Pancreas (tissue), 10 donors: ENCODE results near the gene RBFOX1. TPM values are rescaled to one million over a fixed set of nuclear protein-coding genes. Genes with fewer than 3 reads are reported as not detected.

Experiments used
- ATAC-seq, 4 donors: fragments of 200-7000 bp; cut with Tn5 transposase; one replicate each; pipeline versions ENCODE4 v1.8.0 to v1.9.1; 2020; ENCODE audit warnings: mild to moderate bottlenecking in 4 of 4, moderate library complexity in 4 of 4
- DNase-seq, 6 donors: peaks; one replicate each; pipeline ENCODE4 v3.0.0-alpha.2; 2020
- FAIRE-seq: peaks from 2 replicates; lab custom pipeline; 2012; peaks lifted over from hg19 to GRCh38; lab: Jason Lieb, UNC
- H3K27ac ChIP-seq, 4 donors: fragments of 200-600 bp; sonication (generic); 1 replicate in 3 of 4; 2 replicates in 1 of 4; pipeline versions ENCODE4 v1.5.0 to v1.8.0; 2020
- H3K27me3 ChIP-seq, 4 donors: fragments of 200-600 bp; one replicate each; pipeline ENCODE4 v1.8.0; 2021
- H3K36me3 ChIP-seq, 3 donors: fragments of 200-600 bp; sonication (generic) in 1 of 3; one replicate each; pipeline versions ENCODE4 v1.5.0 to v1.8.0; 2020 to 2021
- H3K4me1 ChIP-seq, 3 donors: fragments of 200-600 bp; one replicate each; pipeline ENCODE4 v1.8.0; 2021
- H3K4me3 ChIP-seq, 4 donors: fragments of 200-600 bp; sonication (generic) in 2 of 4; one replicate each; pipeline versions ENCODE4 v1.5.0 to v1.8.0; 2020 to 2021
- H3K9me3 ChIP-seq, 4 donors: fragments of 200-600 bp; one replicate each; pipeline ENCODE4 v1.8.0; 2021
- CTCF ChIP-seq, 4 donors: fragments of 200-600 bp; sonication (generic) in 3 of 4; IDR thresholded peaks; one replicate each; pipeline versions ENCODE4 v1.5.0 to v1.8.0; 2021; ENCODE audit warnings: antibody characterized with exemption in 4 of 4
- WGBS, 2 donors: extraction: QIAGEN DNeasy Blood & Tissue Kit; methylation state at CpG; one replicate each; pipeline ENCODE4 v1.1.7; 2013; 5-methylcytosine and 5-hydroxymethylcytosine counted together
- intact Hi-C, 3 donors: fragments of 100-400 bp; cut with DNase I; formaldehyde crosslinking; loops; one replicate each; pipeline versions ENCODE4 v1.11.1 to v1.14.2; 2022
- polyA plus RNA-seq, 2 donors: library from polyadenylated mRNA; stranded (reverse); fragments of 200-250 nt; gene quantifications; one replicate each; pipeline ENCODE4 v1.2.3, GENCODE V29; 2013
- total RNA-seq, 6 donors: library from RNA; stranded (reverse); fragmentation: NEBNext Ultra II Directional in 4 of 6; extraction: Animal tissue kit (Norgen Biotek cat#: 25700) in 4 of 6; gene quantifications; one replicate each; pipeline versions ENCODE4 v1.2.1 to v1.2.4, GENCODE V29; 2021 to 2023
- donor health status: healthy with polysubstance abuse.
- donor health status: DM: no; HTN: no; CAD: no; lungs with moderate emphysema.
- donor health status: DM: no; HTN: no; CAD: no.
- donor health status: control.
- donor health status: control.
- donor health status: Bipolar disorder and iron deficiency.
- donor health status: DM: yes; HTN: yes; CAD: no.
- donor health status: DM: no; HTN: no; CAD: no.
- donor health status: DM: no; HTN: no; CAD: no.
- donor health status: DM: yes; HTN: yes; CAD: no.

The RBFOX1 gene
- total and polyA plus RNA-seq, 8 donors: 0.12 to 0.28 (median 0.15) TPM; not detected in 3

- WGBS, 2 donors: 50 to 58% methylated on average over 2 of the region's 2 CpGs
- no peak overlapping the region for H3K4me3 ChIP-seq
- H3K36me3 ChIP-seq: no peaks in the 10 kb centered on the region
- no peak overlapping the region for H3K27ac ChIP-seq
- FAIRE-seq: no peak
- no peaks in the 10 kb centered on the region for H3K4me1 ChIP-seq
- DNase-seq: no peak
- ATAC-seq: no peak
- intact Hi-C loops: no loop called here
- no peaks in the 10 kb centered on the region for H3K27me3 ChIP-seq
- TF ChIP-seq CTCF (IDR thresholded peaks at IDR 0.05): no peak
- no peaks in the 10 kb centered on the region for H3K9me3 ChIP-seq
Measured at GRCh38 chr16:7431723-7432122, 99.1 kb downstream of the RBFOX1 start.

GRCh38 chr16:7436306-7436705 is 103.7 kb downstream of the RBFOX1 start:
- no peak for TF ChIP-seq CTCF (IDR thresholded peaks at IDR 0.05)
- no peak for FAIRE-seq
- H3K4me3 ChIP-seq: no peak overlapping the region

GRCh38 chr16:7437135-7437804 is 104.6 kb downstream of the RBFOX1 start:
- no peaks in the 10 kb centered on the region for H3K36me3 ChIP-seq
- ATAC-seq (no peak), DNase-seq (no peak), FAIRE-seq (no peak)
- no peaks in the 10 kb centered on the region for H3K27me3 ChIP-seq
- WGBS, 2 donors: 40 to 47% methylated on average over 12 of the region's 12 CpGs
- H3K9me3 ChIP-seq: no peaks in the 10 kb centered on the region
- H3K4me1 ChIP-seq: no peaks in the 10 kb centered on the region
- H3K27ac ChIP-seq: no peak overlapping the region
- TF ChIP-seq CTCF (IDR thresholded peaks at IDR 0.05): no peak
- no peak overlapping the region for H3K4me3 ChIP-seq
- intact Hi-C loops: no loop called here

More at GRCh38 chr16:7436306-7436705, 103.7 kb downstream of the RBFOX1 start:
- ATAC-seq (no peak), DNase-seq (no peak)
- Histone ChIP-seq H3K4me1 (no peaks in the 10 kb centered on the region), H3K36me3 (no peaks in the 10 kb centered on the region), H3K27me3 (no peaks in the 10 kb centered on the region), H3K9me3 (no peaks in the 10 kb centered on the region), H3K27ac (no peak overlapping the region)
- intact Hi-C loops: no loop called here
- WGBS, 2 donors: 58 to 71% methylated on average over 5 of the region's 5 CpGs

GRCh38 chr16:7437843-7438242 is 105.2 kb downstream of the RBFOX1 start:
- Histone ChIP-seq H3K27me3 (no peaks in the 10 kb centered on the region), H3K4me1 (no peaks in the 10 kb centered on the region), H3K9me3 (no peaks in the 10 kb centered on the region), H3K36me3 (no peaks in the 10 kb centered on the region), H3K27ac (no peak overlapping the region), H3K4me3 (no peak overlapping the region)
- 76 to 85% methylated on average over 7 of the region's 7 CpGs for WGBS, 2 donors
- intact Hi-C loops: no loop called here
- ATAC-seq (no peak), FAIRE-seq (no peak), DNase-seq (no peak)
- no peak for TF ChIP-seq CTCF (IDR thresholded peaks at IDR 0.05)

GRCh38 chr16:7438601-7439000 is 106.0 kb downstream of the RBFOX1 start:
- ATAC-seq (no peak), DNase-seq (no peak), FAIRE-seq (no peak)
- WGBS, 2 donors: 53 to 59% methylated on average over 5 of the region's 5 CpGs
- Histone ChIP-seq H3K36me3 (no peaks in the 10 kb centered on the region), H3K4me3 (no peak overlapping the region), H3K27ac (no peak overlapping the region), H3K4me1 (no peaks in the 10 kb centered on the region), H3K9me3 (no peaks in the 10 kb centered on the region), H3K27me3 (no peaks in the 10 kb centered on the region)
- intact Hi-C loops: no loop called here
- no peak for TF ChIP-seq CTCF (IDR thresholded peaks at IDR 0.05)
